Activated naive CD4-positive, alpha-beta T cell treated with anti-CD3 and anti-CD28 coated beads, Interleukin-2, amount 50 U/mL, for 16 hours (primary cell): ENCODE data around the gene RSPH1.

Experiments
- DNase-seq: peaks from one replicate; pipeline ENCODE4 v3.0.0-alpha.2; 2020

Gene RSPH1

DNA sequence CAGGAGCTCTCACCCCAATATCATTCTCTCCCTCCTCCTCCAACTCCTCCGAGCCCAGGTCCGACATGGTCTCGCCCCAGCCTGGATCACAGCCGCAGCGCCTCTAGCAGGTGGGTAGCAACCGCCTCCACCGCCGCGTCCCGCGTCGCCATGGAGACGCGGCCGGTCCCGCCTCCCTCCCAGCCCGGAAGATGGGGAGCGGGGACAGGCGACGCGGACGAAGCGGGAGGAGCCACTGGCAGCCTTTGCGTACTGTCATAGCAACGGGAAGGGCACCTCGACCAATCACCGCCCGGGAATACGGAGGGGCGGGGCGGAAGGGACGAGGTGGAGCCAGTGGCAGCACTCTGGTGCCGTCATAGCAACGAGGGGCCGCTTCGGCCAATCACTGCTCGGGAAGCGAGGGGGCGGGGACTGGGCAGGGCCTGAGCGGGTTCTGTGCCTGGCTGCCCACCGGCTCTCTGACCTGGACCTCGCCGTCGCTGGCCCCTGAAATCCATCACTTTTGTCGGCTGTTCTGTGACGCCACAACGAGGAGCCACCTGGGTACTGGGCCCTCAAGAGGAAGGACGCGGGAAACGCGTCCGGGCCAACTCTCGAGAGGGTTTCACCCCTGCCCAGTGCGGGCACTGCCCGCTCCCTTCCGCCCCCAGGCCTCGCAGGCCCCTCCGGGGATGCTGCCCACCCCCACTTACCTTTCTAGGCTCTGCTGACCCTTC lies at the start of gene RSPH1:
RSPH1 (minus strand) TSS at position 105 of the 719 bp plus-strand sequence; CDS start at position 67, 38 bp downstream.
- peak; percentile 100 for DNase-seq

GRCh38 chr21:42545745-42546144 lies 49.7 kb upstream of the RSPH1 start:
- DNase-seq = no peak

DNA sequence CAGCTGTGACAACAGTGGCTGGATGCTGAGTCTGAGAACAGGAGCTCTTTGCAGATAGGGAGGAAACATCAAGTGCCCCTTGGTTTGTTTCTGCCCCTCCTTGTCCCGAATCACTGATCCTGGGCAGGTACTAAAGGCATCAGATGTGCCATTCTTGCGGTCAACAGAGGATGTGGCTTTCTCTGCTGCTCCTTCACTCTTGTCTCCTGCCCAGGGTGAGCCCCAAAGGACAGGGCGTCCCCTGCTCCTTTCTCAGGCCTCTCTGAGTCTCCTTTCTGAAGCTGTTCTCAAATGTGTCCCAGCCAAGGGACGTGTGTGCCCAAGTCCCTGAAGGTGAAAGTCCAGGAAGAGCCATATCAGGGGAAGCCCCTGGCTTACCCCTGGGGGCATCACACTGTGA lies 49.3 kb upstream of the RSPH1 start:
- DNase-seq = no peak

DNA sequence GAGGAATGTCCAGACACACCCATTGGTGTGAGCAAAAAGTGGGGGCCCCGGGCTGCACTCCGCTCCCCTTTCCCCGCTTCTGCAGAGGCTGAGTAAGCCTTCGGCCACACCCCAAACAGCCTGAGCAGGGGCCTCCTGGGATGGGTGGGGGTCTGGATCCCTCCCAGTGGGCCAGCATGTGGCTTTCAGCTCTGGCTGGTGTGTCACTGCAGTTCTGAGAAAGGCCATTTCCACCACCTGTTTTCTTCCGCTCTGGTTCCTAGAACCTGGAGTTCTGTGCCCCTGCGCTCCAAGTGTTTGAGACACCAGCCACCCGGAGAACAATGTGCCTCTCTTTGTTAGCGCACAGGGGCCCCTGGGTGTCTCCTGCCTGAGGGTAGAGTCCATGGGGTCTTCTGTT lies 48.5 kb upstream of the RSPH1 start:
- no peak for DNase-seq

- no peak for DNase-seq
Observed at GRCh38 chr21:42543106-42543847, 47.3 kb upstream of the RSPH1 start.

- no peak for DNase-seq
Observed at GRCh38 chr21:42542596-42542995, 46.6 kb upstream of the RSPH1 start.

DNA sequence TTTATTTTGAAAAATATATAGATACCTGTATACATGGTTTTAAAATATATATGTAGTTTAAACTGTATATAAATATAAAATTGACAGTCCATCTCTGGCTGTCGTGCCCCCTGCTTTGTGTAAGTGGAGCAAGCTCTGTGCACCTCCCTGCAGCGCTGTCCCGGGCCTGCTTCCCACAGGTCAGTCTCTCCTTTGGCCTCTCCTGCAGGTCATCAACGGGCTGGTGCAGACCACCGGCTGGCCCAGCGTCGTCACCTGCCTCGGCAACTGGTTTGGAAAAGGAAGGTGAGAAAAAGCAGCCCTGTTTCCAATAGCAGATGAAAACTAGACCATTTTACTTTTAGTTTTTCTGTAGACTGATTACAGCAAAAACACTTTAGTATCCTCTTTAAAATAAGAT lies 46.2 kb upstream of the RSPH1 start:
- no peak for DNase-seq

DNA sequence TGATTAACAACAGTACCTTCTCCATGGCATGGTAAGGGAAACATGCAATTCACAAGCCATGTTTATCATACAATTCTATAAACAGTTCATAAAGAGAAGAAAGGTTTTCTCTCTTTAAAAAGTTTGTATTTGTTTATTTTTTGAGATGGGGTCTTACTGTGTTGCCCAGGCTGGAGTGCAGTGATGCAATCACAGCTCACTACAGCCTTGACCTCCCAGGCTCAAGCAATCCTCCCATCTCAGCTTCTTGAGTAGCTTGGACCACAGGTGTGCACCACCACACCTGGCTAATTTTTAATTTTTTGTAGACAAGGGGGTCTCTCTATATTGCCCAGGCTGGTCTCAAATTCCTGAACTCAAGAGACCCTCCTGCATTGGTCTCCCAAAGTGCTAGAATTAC lies 45.6 kb upstream of the RSPH1 start:
- DNase-seq = no peak

DNA sequence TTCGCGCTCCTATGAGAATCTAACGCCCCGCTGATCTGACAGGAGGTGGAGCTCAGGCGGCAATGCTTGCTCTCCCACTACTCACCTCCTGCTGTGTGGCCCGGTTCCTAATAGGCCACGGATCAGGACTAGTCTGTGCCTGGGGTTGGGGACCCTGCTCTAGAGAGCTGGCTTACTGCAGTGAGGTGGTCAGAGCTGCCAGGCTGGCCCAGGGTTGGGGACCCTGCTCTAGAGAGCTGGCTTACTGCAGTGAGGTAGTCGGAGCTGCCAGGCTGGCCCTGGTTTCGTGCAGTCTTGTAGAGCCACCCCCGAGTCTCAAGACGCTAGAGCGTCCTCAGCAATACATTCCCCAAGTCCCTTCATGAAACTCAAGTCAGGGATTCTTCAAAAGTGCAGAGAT lies 45.1 kb upstream of the RSPH1 start:
- no peak for DNase-seq

GRCh38 chr21:42540396-42540795 lies 44.4 kb upstream of the RSPH1 start:
- DNase-seq = no peak

- no peak for DNase-seq
Observed at GRCh38 chr21:42539931-42540343, 43.9 kb upstream of the RSPH1 start.

GRCh38 chr21:42539342-42539741 lies 43.3 kb upstream of the RSPH1 start:
- DNase-seq = no peak

DNA sequence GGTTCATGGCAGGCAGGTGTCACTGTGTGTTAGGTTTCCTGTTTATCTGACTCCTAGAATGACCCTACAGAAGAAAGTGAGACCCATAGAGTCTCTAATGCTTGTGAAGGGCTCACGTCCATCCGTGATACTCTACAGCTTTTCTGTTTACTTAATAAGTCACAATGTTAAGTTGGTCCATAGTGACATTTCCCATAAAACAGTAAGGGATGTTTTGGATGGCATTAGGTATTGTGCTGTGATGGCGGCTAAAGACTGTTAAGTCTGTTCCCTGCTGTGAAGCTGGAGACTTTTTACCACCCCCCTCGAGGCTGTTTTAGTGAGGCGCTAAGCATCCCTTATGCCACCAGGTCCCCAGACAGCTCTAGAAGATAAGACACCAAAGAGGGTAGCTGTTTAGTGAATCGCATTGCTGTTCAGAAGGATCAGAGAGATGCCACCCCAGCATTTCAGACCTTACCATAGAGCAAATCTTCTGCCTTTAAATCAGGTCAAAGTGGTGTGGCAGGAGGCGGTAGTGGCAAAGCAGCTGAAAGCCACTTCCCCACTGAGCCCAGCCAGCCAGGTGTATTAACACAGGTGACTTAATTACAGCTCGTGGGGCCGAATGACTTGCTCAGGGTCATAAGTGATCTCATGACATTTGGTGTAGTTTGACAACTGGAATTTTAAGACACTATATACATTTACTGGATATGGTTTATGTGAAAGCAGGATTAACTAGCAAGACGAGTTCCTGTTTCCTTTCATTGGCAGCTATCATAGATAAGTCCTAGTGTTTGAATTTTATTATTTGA lies 42.7 kb upstream of the RSPH1 start:
- no peak for DNase-seq

DNA sequence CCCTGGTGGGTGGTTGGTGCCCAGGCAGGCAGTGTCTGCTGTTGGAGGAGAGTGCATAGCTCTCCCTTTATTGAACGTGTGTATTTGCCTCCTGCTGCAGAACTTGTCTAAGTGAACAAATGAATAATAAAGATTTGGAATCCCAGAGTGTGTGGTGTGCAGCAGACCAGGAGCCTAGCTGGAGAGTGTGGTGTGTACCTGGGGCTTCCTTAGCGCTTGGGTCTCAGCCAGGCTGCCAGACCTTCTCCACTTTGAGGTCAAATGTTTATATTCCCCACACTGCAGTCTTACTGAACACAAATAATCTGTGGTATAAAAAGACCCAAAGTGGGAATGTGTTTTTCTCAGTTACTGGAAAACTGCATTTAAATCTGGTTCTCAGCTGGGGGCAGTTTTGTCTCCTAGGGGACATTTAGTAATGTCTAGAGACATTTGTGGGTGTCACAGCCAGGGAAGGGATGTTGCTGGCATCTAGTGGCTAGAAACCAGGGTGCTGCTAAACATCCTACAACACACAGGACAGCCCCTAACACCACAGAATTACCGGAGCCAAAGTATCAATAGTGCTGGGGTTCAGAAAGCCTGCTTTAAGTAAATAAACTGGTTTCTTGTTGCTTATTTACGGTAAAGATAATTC lies 41.2 kb upstream of the RSPH1 start:
- no peak for DNase-seq

- no peak for DNase-seq
Observed at GRCh38 chr21:42536601-42537000, 40.6 kb upstream of the RSPH1 start.

DNA sequence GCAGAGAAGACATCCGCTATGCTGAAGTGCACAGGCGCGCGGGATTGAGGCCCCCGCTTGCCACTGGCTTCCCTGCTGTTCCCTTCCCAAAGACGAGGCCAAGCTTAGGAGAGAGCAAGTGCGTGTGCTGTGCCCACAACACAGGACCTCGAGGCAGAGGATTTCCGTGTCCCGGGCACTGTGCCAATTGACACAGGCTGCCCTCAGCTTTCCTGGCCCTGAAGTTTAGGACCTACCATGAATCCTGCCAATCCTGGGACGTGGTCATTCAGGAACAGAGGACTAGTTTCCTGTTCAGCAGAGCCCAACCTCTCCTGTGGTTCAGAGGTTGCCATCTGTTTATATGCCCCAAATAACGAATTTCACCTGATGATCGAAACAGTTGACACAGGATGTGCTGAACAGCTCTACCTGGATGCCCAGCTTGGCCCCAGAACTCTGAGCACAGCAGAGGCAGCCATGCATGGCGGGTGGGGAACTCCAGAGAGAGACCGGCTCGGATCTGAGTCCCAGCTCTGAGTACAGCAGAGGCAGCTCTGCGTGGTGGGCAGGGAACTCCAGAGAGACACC lies 39.7 kb upstream of the RSPH1 start:
- no peak for DNase-seq

DNA sequence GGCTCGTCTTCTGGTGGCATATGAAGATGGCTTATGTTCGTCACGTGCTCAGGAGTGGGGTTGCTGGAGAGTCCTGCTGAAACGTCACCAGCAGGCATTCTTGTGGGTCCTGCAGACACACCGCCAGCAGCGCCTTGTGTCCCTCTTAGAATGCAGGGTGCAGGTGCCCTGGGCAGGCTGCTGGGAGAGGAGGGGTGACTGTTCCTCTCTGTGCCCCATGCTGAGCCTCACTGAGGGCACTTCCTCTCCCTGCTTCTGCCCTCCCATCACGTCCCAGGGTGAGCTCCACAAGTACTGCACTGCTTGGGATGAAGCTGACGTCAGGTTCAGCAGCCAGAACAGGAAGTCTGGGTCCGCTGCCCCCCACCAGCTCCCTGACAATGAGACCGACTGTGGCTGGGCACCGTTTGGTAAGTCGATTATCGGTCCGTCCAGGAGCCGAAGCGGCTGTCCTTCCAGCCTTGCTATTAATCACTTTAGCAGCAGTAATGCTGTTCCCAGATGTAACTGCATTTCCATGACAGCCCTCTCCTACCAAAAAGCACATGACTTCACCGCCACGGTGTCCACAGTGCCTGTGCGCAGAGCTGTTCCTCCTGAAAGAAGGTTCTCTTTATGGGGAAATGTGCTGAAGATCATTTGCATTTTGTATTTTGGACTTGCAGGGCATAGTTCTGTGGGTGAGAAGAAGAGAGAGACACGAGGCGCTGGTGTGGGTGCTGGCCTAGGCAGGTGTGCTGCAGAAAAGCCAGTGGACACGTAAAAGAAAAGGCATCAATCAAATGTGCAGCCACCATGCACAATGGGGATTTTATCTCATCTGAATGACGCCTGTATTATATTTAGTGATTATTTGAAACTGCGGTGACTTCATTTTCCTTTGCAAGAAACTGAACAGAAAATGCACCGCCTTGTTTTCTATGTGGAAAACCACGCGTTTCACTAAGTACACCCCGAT lies 38.7 kb upstream of the RSPH1 start:
- no peak for DNase-seq

- no peak for DNase-seq
Observed at GRCh38 chr21:42533963-42534355, 37.9 kb upstream of the RSPH1 start.

DNA sequence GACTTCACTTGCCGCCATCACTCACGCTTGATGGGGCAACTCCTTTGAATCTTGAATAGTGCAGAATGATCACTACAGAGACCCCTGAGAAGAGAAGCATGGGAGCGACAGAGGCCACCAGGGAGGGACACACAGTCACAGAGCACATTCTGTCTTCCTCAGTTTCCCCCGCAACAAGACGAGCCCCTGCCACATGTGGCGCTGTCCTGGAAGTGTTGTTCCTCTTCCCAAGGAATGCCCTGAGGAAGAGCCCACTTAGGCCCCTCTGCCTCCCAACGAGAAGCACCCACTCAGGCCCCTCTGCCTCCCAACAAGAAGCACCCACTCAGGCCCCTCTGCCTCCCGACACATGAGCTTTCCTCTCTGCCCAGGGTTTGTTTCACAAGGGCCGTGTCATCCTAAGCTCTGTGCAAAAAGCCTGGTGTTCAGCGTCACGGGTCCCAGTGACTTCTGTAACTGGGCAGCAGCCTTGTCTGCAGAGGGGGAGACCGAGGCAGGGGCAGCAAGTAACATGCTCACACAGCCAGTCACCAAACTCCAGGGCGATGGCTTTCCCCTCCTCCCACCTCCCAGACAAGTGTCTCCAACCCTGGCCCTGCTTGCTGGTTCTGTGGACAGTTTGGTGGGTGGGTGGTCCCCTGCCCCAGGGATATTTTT lies 37.4 kb upstream of the RSPH1 start:
- DNase-seq = no peak

DNA sequence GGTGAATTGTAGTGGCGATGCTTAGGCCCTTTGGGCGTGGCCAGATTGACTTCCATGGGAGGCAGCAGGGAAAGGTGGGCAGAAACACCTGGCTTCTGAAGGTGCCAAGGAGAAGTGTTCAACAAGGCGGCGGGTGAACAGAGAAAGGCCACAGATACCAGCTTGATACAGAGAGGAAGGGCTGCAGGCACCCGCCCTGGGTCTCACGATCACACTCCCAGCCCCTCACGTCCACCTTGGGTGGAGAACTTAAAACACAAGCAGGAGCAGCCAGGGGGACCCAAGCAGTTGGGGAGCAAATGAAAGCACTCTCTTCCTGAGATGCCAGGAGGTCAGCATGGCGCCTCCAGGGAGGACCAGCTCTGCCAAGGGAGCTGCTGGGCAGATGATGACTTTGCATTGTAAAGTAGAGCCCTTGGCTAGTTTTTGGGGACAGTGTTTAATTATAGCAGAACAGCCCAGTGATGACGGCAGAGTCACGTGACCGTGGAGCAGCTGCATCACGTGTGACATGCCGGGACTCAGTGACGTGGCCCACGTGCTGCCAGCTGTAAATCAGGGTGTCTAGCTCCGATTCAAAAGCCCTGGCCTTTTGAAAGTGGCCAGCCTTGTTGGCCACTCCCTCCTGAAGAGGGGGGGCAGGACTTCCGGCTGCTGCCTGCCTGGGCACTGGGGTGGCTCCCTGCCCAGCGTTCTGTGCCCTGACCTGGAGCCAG lies 36.6 kb upstream of the RSPH1 start:
- no peak for DNase-seq
